HUES6 (cell line): ENCODE measurements around the gene SLC12A1.

Experiments used
- H3K27ac ChIP-seq: 2 replicates; pipeline ENCODE4 v1.7.0; 2013; ENCODE audit warnings: low read depth, mild to moderate bottlenecking, low read length, inconsistent platforms
- H3K27me3 ChIP-seq: 2 replicates; pipeline ENCODE4 v1.6.1; 2013; ENCODE audit warnings: low read length; ENCODE audit not compliant: control insufficient read depth, insufficient read depth
- H3K36me3 ChIP-seq: 2 replicates; pipeline ENCODE4 v1.6.1; 2013; ENCODE audit warnings: low read length; ENCODE audit not compliant: control insufficient read depth, insufficient read depth
- H3K4me1 ChIP-seq: 2 replicates; pipeline ENCODE4 v1.6.1; 2013; ENCODE audit warnings: low read length; ENCODE audit not compliant: control insufficient read depth, insufficient read depth
- H3K4me3 ChIP-seq: 2 replicates; pipeline ENCODE4 v1.5.1; 2013; ENCODE audit warnings: low read depth, low read length
- H3K9ac ChIP-seq: one replicate; pipeline ENCODE4 v1.6.1; 2013; ENCODE audit warnings: mild to moderate bottlenecking, low read length
- H3K9me3 ChIP-seq: 2 replicates; pipeline ENCODE4 v1.6.1; 2013; ENCODE audit warnings: low read depth, low read length; ENCODE audit not compliant: control insufficient read depth, insufficient read depth

SLC12A1 gene

GRCh38 chr15:48352474-48353072, 146.5 kb downstream of the SLC12A1 start:
- Histone ChIP-seq H3K27me3 (no peaks in the 10 kb centered on the region), H3K27ac (no peak overlapping the region), H3K4me1 (0 out of 2 replicates have a peak, but pooled peaks cover 6% of the 10 kb centered on the region), H3K36me3 (no peaks in the 10 kb centered on the region), H3K9ac (no peak overlapping the region), H3K9me3 (no peaks in the 10 kb centered on the region), H3K4me3 (no peak overlapping the region)
